Psoas muscle (tissue), 8 donors: ENCODE data around the gene JRKL. TPM values are rescaled to one million over a fixed set of nuclear protein-coding genes. Genes with fewer than 3 reads are reported as not detected.

ENCODE experiments used
- ATAC-seq, 4 donors: fragments of 200-7000 bp; cut with Tn5 transposase; one replicate each; pipeline ENCODE4 v1.9.1; 2020; ENCODE audit warnings: moderate library complexity in 3 of 4, mild to moderate bottlenecking in 2 of 4
- DNase-seq, 2 donors: peaks; one replicate each; pipeline ENCODE4 v3.0.0-alpha.2; 2020
- H3K27ac ChIP-seq: fragments of 200-600 bp; one replicate; pipeline ENCODE4 v1.8.0; 2022
- H3K27me3 ChIP-seq, 3 donors: fragments of 200-600 bp in 1 of 3; one replicate each; pipeline versions ENCODE4 v1.6.1 to v1.8.0; 2013 to 2022; ENCODE audit warnings: low read length in 2 of 3, mild to moderate bottlenecking in 2 of 3, moderate library complexity in 1 of 3; ENCODE audit not compliant: insufficient read depth in 3 of 3
- H3K36me3 ChIP-seq, 2 donors: fragments of 200-600 bp in 1 of 2; one replicate each; pipeline versions ENCODE4 v1.6.1 to v1.8.0; 2013 to 2022; ENCODE audit warnings: low read depth in 1 of 2, mild to moderate bottlenecking in 1 of 2, moderate library complexity in 1 of 2; ENCODE audit not compliant: insufficient read depth in 1 of 2
- H3K4me1 ChIP-seq: fragments of 200-600 bp; one replicate; pipeline ENCODE4 v1.8.0; 2022
- H3K4me3 ChIP-seq: fragments of 200-600 bp; one replicate; pipeline ENCODE4 v1.8.0; 2022; ENCODE audit warnings: mild to moderate bottlenecking
- H3K9me3 ChIP-seq: fragments of 200-600 bp; one replicate; pipeline ENCODE4 v1.8.0; 2022
- CTCF ChIP-seq: fragments of 200-600 bp; IDR thresholded peaks from one replicate; pipeline ENCODE4 v1.8.0; 2022; ENCODE audit warnings: antibody characterized with exemption
- WGBS, 3 donors: extraction: QIAGEN DNeasy Blood & Tissue Kit; methylation state at CpG; one replicate each; pipeline versions ENCODE4 v1.1.6 to v1.1.7; 2013; 5-methylcytosine and 5-hydroxymethylcytosine counted together
- intact Hi-C, 2 donors: fragments of 100-400 bp; cut with DNase I; formaldehyde crosslinking; loops; one replicate each; pipeline versions ENCODE4 v1.11.0 to v1.14.2; 2022
- polyA plus RNA-seq, 3 donors: library from polyadenylated mRNA; stranded (reverse); fragments of 200-250 nt; gene quantifications; one replicate each; pipeline ENCODE4 v1.2.3, GENCODE V29; 2013
- total RNA-seq, 4 donors: library from RNA; stranded (reverse); fragmentation: NEBNext Ultra II Directional in 2 of 4; extraction: Animal tissue kit (Norgen Biotek cat#: 25700) in 2 of 4; gene quantifications; one replicate each; pipeline versions ENCODE4 v1.2.1 to v1.2.4, GENCODE V29; 2021 to 2023
- donor health status: healthy with polysubstance abuse.
- donor health status: DM: no; HTN: no; CAD: no; lungs with moderate emphysema.
- donor health status: Bipolar disorder and iron deficiency.
- donor health status: healthy.
- donor health status: DM: yes; HTN: yes; CAD: no.
- donor health status: DM: no; HTN: no; CAD: no.
- donor health status: DM: no; HTN: no; CAD: no.
- donor health status: DM: yes; HTN: yes; CAD: no.

Gene JRKL
- total and polyA plus RNA-seq, 7 donors: 3.2 to 10.9 (median 5.4) TPM

DNA sequence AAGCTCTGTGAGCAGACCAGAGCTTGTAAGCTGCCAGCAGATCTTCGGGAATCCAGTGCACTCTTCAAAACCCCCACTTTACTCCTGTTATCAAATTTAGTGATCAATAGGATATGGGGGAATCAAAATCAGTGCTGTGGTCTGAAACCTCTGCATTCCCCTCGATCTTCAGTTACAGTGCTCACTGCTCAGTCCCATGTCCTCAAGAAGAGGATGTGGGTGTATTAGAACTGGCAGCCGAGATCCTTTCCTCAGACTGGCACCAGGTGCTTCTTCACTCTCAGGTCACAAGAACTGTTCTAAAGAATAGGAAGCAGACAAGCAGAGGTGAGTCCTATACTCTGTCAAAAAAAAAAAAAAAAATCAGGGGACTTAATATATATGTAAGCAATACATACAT, 31.5 kb upstream of the JRKL start:
- ATAC-seq: no peak

DNA sequence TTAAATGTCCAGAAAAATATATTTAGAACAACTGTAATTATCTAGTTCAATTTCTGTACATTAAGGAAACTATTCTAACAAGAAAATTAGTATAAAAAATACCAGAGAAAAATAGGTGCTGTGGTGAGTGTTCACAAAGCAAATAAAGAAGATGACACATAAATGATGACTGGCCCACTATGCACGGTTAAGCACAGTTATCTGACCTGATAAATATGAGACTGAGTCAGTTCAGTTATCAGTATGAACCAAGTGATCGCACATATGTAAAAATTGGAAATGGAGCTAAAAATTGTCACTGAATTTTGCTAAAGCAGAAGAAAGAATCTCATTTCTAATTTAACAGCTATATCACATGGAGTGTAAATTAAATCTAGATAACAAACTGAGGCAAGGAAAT, 28.0 kb upstream of the JRKL start:
- DNase-seq (no peak), ATAC-seq (no peak)
- intact Hi-C loops: no loop called here
- Histone ChIP-seq H3K4me1 (no peaks in the 10 kb centered on the region), H3K36me3 (peaks cover 0 to 89% of the 10 kb centered on the region in 2 donors), H3K27me3 (no peaks in the 10 kb centered on the region), H3K27ac (no peak overlapping the region), H3K9me3 (no peaks in the 10 kb centered on the region), H3K4me3 (no peak overlapping the region)
- WGBS, 3 donors: 83 to 90% (median 88%) methylated on average over 2 of the region's 2 CpGs
- no peak for TF ChIP-seq CTCF

More for the DNA sequence above, 31.5 kb upstream of the JRKL start:
- intact Hi-C loops: no loop called here
- H3K27me3 ChIP-seq: no peaks in the 10 kb centered on the region
- peaks cover 0 to 89% of the 10 kb centered on the region in 2 donors for H3K36me3 ChIP-seq
- no peak for DNase-seq
- TF ChIP-seq CTCF: no peak
- 93 to 97% (median 95%) methylated on average over 3 of the region's 3 CpGs for WGBS, 3 donors
- H3K9me3 ChIP-seq: no peaks in the 10 kb centered on the region
- H3K4me3 ChIP-seq: no peak overlapping the region
- no peaks in the 10 kb centered on the region for H3K4me1 ChIP-seq
- no peak overlapping the region for H3K27ac ChIP-seq

DNA sequence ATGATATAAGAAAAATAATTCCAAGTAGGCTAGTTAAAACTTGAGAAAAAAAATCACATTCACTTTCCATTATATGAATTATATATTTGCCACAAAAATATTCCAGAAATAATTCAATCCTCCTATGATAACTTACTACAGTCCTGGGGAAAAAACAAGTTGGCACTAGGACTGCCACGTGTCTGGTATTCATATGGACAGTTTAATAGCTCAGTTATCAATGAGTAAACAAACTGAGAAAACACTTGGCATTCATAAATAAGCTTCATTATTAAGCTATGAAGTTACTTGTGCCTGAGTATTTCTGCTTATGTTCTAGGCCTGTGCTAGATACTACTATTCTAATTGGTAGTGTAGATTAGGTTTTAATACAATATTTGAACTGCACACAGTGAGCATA, 24.3 kb upstream of the JRKL start:
- no peak overlapping the region for H3K4me3 ChIP-seq
- no peaks in the 10 kb centered on the region for H3K4me1 ChIP-seq
- no peaks in the 10 kb centered on the region for H3K27me3 ChIP-seq
- intact Hi-C loops: no loop called here
- peaks cover 0 to 96% of the 10 kb centered on the region in 2 donors for H3K36me3 ChIP-seq
- DNase-seq (no peak), ATAC-seq (no peak)
- 82 to 92% (median 88%) methylated on average over 1 of the region's 1 CpG for WGBS, 3 donors
- TF ChIP-seq CTCF: no peak
- no peaks in the 10 kb centered on the region for H3K9me3 ChIP-seq
- H3K27ac ChIP-seq: no peak overlapping the region

DNA sequence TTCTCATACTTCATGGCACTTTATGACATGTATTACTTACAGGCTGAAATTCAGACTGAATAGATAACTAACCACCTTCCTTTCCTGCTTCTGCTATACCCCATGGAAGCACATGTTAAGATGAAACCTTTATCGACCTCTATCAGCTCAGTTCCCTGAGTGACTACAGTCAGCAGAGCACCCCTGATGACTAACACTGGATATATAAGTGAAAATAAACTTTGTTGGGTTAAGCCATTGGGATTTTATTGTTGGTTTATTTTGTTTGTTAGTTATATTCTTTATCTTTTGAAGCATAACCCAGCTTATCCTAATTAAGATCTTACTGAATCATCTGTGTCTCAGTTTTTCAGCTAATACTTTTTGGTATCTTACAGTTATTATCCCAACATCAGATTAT, 23.8 kb upstream of the JRKL start:
- no peak for TF ChIP-seq CTCF
- Histone ChIP-seq H3K27me3 (no peaks in the 10 kb centered on the region), H3K36me3 (peaks cover 0 to 96% of the 10 kb centered on the region in 2 donors), H3K27ac (no peak overlapping the region), H3K9me3 (no peaks in the 10 kb centered on the region), H3K4me1 (no peaks in the 10 kb centered on the region), H3K4me3 (no peak overlapping the region)
- WGBS, 3 donors: 83 to 91% (median 88%) methylated on average over 1 of the region's 1 CpG
- intact Hi-C loops: no loop called here
- DNase-seq (no peak), ATAC-seq (no peak)

GRCh38 chr11:96367342-96367741, 22.5 kb upstream of the JRKL start:
- DNase-seq (no peak), ATAC-seq (no peak)
- intact Hi-C loops: no loop called here
- peaks cover 3 to 96% of the 10 kb centered on the region in 2 donors for H3K36me3 ChIP-seq
- no peaks in the 10 kb centered on the region for H3K27me3 ChIP-seq
- H3K27ac ChIP-seq: no peak overlapping the region
- TF ChIP-seq CTCF: no peak
- WGBS, 3 donors: 94 to 97% (median 95%) methylated on average over 2 of the region's 2 CpGs
- H3K4me1 ChIP-seq: no peaks in the 10 kb centered on the region
- no peaks in the 10 kb centered on the region for H3K9me3 ChIP-seq
- H3K4me3 ChIP-seq: no peak overlapping the region
